Adrenal gland (tissue), 12 donors: ENCODE data around the gene THAP12. TPM values are rescaled to one million over a fixed set of nuclear protein-coding genes. Genes with fewer than 3 reads are reported as not detected.

Experiments used
- DNase-seq, 7 donors: peaks; one replicate each; pipeline ENCODE4 v3.0.0-alpha.2; 2019 to 2020
- H3K27ac ChIP-seq, 5 donors: fragments of 200-600 bp; sonication (generic) in 4 of 5; 1 replicate in 3 of 5; 2 replicates in 2 of 5; pipeline versions ENCODE4 v1.5.1 to v1.8.0; 2016 to 2020; ENCODE audit warnings: mild to moderate bottlenecking in 1 of 5
- H3K27me3 ChIP-seq: fragments of 200-600 bp; 2 replicates; pipeline ENCODE4 v1.8.0; 2021
- H3K36me3 ChIP-seq, 2 donors: fragments of 200-600 bp; replicated peaks in 1 of 2; 1 replicate in 1 of 2; 2 replicates in 1 of 2; pipeline versions ENCODE4 v1.5.1 to v1.8.0; 2018 to 2022
- H3K4me1 ChIP-seq, 2 donors: fragments of 200-600 bp; replicated peaks in 1 of 2; 1 replicate in 1 of 2; 2 replicates in 1 of 2; pipeline versions ENCODE4 v1.5.1 to v1.8.0; 2018 to 2021
- H3K4me3 ChIP-seq, 4 donors: fragments of 200-600 bp; sonication (generic) in 3 of 4; one replicate each; pipeline ENCODE4 v1.5.1; 2016 to 2018
- H3K9me3 ChIP-seq, 3 donors: fragments of 200-600 bp; sonication (generic) in 1 of 3; replicated peaks in 1 of 3; 1 replicate in 2 of 3; 2 replicates in 1 of 3; pipeline versions ENCODE4 v1.5.1 to v1.8.0; 2016 to 2021
- CTCF ChIP-seq, 6 experiments: fragments of 450-650 bp in 4 of 6; fragments of 200-600 bp in 2 of 6; sonication (generic) in 1 of 6; IDR thresholded peaks; 1 replicate in 5 of 6; 2 replicates in 1 of 6; pipeline versions ENCODE4 v1.5.1 to v1.8.0; 2016 to 2021; ENCODE audit warnings: antibody characterized with exemption in 6 of 6, mild to moderate bottlenecking in 2 of 6, moderate library complexity in 1 of 6
- POLR2A ChIP-seq, 2 donors: fragments of 450-650 bp; IDR thresholded peaks; one replicate each; pipeline ENCODE4 v1.6.1; 2017; ENCODE audit warnings: antibody characterized with exemption in 2 of 2, mild to moderate bottlenecking in 2 of 2, moderate library complexity in 1 of 2
- WGBS, 4 donors: extraction: QIAGEN DNeasy Blood & Tissue Kit in 2 of 4; methylation state at CpG; one replicate each; pipeline versions ENCODE4 v1.1.5 to v1.1.7; 2013 to 2017; 5-methylcytosine and 5-hydroxymethylcytosine counted together
- intact Hi-C, 2 donors: fragments of 100-400 bp; cut with DNase I; formaldehyde crosslinking; loops; one replicate each; pipeline versions ENCODE4 v1.14.1 to v1.15.0; 2022 to 2023
- polyA plus RNA-seq, 3 donors: library from polyadenylated mRNA; stranded (reverse); fragments of 200-250 nt in 2 of 3; fragments of 350-450 nt in 1 of 3; fragmentation: Illumina TruSeq in 1 of 3; extraction: RNeasy Lipid Tissue Mini Kit (QIAGEN cat#74804) in 1 of 3; gene quantifications; one replicate each; pipeline ENCODE4 v1.2.3, GENCODE V29; 2013 to 2014
- total RNA-seq, 9 donors: library from RNA; depleted of rRNA in 4 of 9; stranded (reverse); fragments of >200 nt in 4 of 9; fragments of 120-200 nt in 1 of 9; fragmentation: NEBNext Ultra II Directional in 1 of 9; extraction: Animal tissue kit (Norgen Biotek cat#: 25700) in 1 of 9; gene quantifications; one replicate each; pipeline versions ENCODE4 v1.1.0 to v1.2.4, GENCODE V29; 2013 to 2023
- donor health status: healthy with polysubstance abuse.
- donor health status: Bipolar disorder and iron deficiency.
- donor health status: DM: yes; HTN: yes; CAD: no.
- donor health status: DM: no; HTN: no; CAD: no.
- donor health status: DM: no; HTN: no; CAD: no.
- donor health status: DM: yes; HTN: yes; CAD: no.

Gene THAP12
- total and polyA plus RNA-seq, 12 donors, result 18.9 to 75.4 (median 42.0) TPM

GRCh38 chr11:76314741-76315090 lies 66.2 kb downstream of the THAP12 start:
- no peaks in the 10 kb centered on the region for H3K27me3 ChIP-seq
- H3K4me3 ChIP-seq, result no peak overlapping the region
- TF ChIP-seq POLR2A (IDR thresholded peaks at IDR 0.05), result no peak
- TF ChIP-seq CTCF (IDR thresholded peaks at IDR 0.05), result no peak
- intact Hi-C loops, result loop anchor here (10.0 kb wide), 2 partner anchors 410 to 420 kb away; no protein-coding TSS in a partner anchor
- no peaks in the 10 kb centered on the region for H3K9me3 ChIP-seq
- H3K4me1 ChIP-seq, result no peaks in the 10 kb centered on the region
- no peak overlapping the region for H3K27ac ChIP-seq
- no peaks in the 10 kb centered on the region for H3K36me3 ChIP-seq
- DNase-seq, result no peak
- WGBS, 4 donors, result 94 to 98% (median 97%) methylated on average over 4 of the region's 4 CpGs

GRCh38 chr11:76313913-76314740 lies 66.8 kb downstream of the THAP12 start:
- Histone ChIP-seq H3K9me3 (no peaks in the 10 kb centered on the region), H3K27ac (no peak overlapping the region), H3K4me1 (no peaks in the 10 kb centered on the region), H3K4me3 (no peak overlapping the region), H3K27me3 (no peaks in the 10 kb centered on the region), H3K36me3 (no peaks in the 10 kb centered on the region)
- 78 to 85% (median 79%) methylated on average over 12 to 15 of the region's 15 CpGs for WGBS, 4 donors
- intact Hi-C loops, result loop anchor here (10.0 kb wide), 2 partner anchors 409 to 419 kb away; no protein-coding TSS in a partner anchor
- TF ChIP-seq POLR2A (IDR thresholded peaks at IDR 0.05), result no peak
- no peak for TF ChIP-seq CTCF (IDR thresholded peaks at IDR 0.05)
- DNase-seq, result no peak

GRCh38 chr11:76313271-76313670 lies 67.7 kb downstream of the THAP12 start:
- no peak for DNase-seq
- Histone ChIP-seq H3K4me1 (no peaks in the 10 kb centered on the region), H3K27ac (no peak overlapping the region), H3K9me3 (no peaks in the 10 kb centered on the region), H3K4me3 (no peak overlapping the region), H3K36me3 (no peaks in the 10 kb centered on the region), H3K27me3 (no peaks in the 10 kb centered on the region)
- WGBS, 4 donors, result 60 to 97% (median 92%) methylated on average over 3 of the region's 3 CpGs
- intact Hi-C loops, result loop anchor here (10.0 kb wide), 2 partner anchors 408 to 418 kb away; no protein-coding TSS in a partner anchor
- no peak for TF ChIP-seq POLR2A (IDR thresholded peaks at IDR 0.05)
- TF ChIP-seq CTCF (IDR thresholded peaks at IDR 0.05), result no peak

- no peak for DNase-seq
- intact Hi-C loops, result loop anchor here (10.0 kb wide), 2 partner anchors 406 to 416 kb away; no protein-coding TSS in a partner anchor
- H3K27me3 ChIP-seq, result no peaks in the 10 kb centered on the region
- no peaks in the 10 kb centered on the region for H3K36me3 ChIP-seq
- H3K4me1 ChIP-seq, result no peaks in the 10 kb centered on the region
- no peak overlapping the region for H3K4me3 ChIP-seq
- no peak overlapping the region for H3K27ac ChIP-seq
- no peaks in the 10 kb centered on the region for H3K9me3 ChIP-seq
- WGBS, 4 donors, result 72 to 75% (median 73%) methylated on average over 9 to 13 of the region's 13 CpGs
- no peak for TF ChIP-seq CTCF (IDR thresholded peaks at IDR 0.05)
- no peak for TF ChIP-seq POLR2A (IDR thresholded peaks at IDR 0.05)
Observed at GRCh38 chr11:76310832-76311595, 69.9 kb downstream of the THAP12 start.
